ENCODE measurements around the gene PRR5L. TPM values are rescaled to one million over a fixed set of nuclear protein-coding genes. Genes with fewer than 3 reads are reported as not detected.

The PRR5L gene
- total RNA-seq, 1 donor from 2014 or later = 14.7 TPM

GRCh38 chr11:36388071-36388470 lies 92.0 kb downstream of the PRR5L start:
- Histone ChIP-seq H4K20me1 (ENCODE audit: low read depth) (peaks cover 11% of the 10 kb centered on the region), H3K4me1 (peaks cover 14% of the 10 kb centered on the region), H3K4me2 (no peak overlapping the region), H3K4me3 (no peak overlapping the region), H3K36me3 (no peaks in the 10 kb centered on the region), H3F3A (ENCODE audit: low read depth) (no peaks in the 10 kb centered on the region), H3K9me3 (ENCODE audit: low read depth) (no peaks in the 10 kb centered on the region), H3K79me2 (ENCODE audit: low read depth) (no peaks in the 10 kb centered on the region), H2AFZ (replicated peaks) (no peak overlapping the region), H3K27me3 (no peaks in the 10 kb centered on the region), H3K27ac (no peak overlapping the region), H3K9ac (no peak overlapping the region)
- H3K4me1 Mint-ChIP-seq = peaks cover 55% of the 10 kb centered on the region
- H3K36me3 Mint-ChIP-seq = peaks cover 18% of the 10 kb centered on the region
- peaks cover 4% of the 10 kb centered on the region for H3K27me3 Mint-ChIP-seq (ENCODE audit: insufficient read depth, low read depth)
- H3K9me3 Mint-ChIP-seq = peaks cover 5% of the 10 kb centered on the region
- H3K27ac Mint-ChIP-seq = no peak overlapping the region
- TF ChIP-seq EZH2phosphoT487 (IDR thresholded peaks at IDR 0.05) (no peak), EZH2 (IDR thresholded peaks at IDR 0.05) (no peak), CTCF (IDR thresholded peaks at IDR 0.05) (no peak)
- DNase-seq (ENCODE audit: low spot score) = no peak
- H3K4me3 Mint-ChIP-seq = no peak overlapping the region

DNA sequence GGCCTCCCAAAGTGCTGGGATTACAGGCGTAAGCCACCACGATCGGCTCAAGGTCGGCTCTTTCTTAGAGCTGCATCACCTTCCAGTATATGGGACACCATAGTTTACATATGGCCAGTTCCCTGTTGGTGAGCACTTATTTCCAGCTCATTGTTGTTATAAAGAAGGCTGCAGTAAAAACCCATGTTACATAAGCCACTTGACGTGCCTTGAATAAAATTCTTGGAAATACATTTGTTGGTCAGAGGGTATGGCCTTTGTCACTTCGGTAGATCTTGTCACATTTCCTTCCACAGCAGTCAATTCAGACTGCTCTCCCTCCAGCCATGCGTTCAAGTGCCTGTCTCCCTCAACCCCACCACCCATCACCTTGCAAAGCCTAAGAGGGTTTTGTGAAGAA lies 92.9 kb downstream of the PRR5L start:
- no peak for TF ChIP-seq EZH2 (IDR thresholded peaks at IDR 0.05)
- TF ChIP-seq CTCF (IDR thresholded peaks at IDR 0.05) = no peak
- TF ChIP-seq EZH2phosphoT487 (IDR thresholded peaks at IDR 0.05) = no peak
- Histone ChIP-seq H3K9ac (no peak overlapping the region), H3K27me3 (no peaks in the 10 kb centered on the region), H3K9me3 (ENCODE audit: low read depth) (no peaks in the 10 kb centered on the region), H3K4me2 (no peak overlapping the region), H3K27ac (no peak overlapping the region), H2AFZ (replicated peaks) (no peak overlapping the region), H3K4me3 (no peak overlapping the region), H3K36me3 (no peaks in the 10 kb centered on the region), H3K79me2 (ENCODE audit: low read depth) (no peaks in the 10 kb centered on the region), H3F3A (ENCODE audit: low read depth) (no peaks in the 10 kb centered on the region), H3K4me1 (peaks cover 14% of the 10 kb centered on the region), H4K20me1 (ENCODE audit: low read depth) (peaks cover 11% of the 10 kb centered on the region)
- peaks cover 55% of the 10 kb centered on the region for H3K4me1 Mint-ChIP-seq
- H3K4me3 Mint-ChIP-seq = no peak overlapping the region
- peaks cover 4% of the 10 kb centered on the region for H3K27me3 Mint-ChIP-seq (ENCODE audit: insufficient read depth, low read depth)
- no peak overlapping the region for H3K27ac Mint-ChIP-seq
- H3K36me3 Mint-ChIP-seq = peaks cover 22% of the 10 kb centered on the region
- DNase-seq (ENCODE audit: low spot score) = no peak
- H3K9me3 Mint-ChIP-seq = peaks cover 5% of the 10 kb centered on the region

DNA sequence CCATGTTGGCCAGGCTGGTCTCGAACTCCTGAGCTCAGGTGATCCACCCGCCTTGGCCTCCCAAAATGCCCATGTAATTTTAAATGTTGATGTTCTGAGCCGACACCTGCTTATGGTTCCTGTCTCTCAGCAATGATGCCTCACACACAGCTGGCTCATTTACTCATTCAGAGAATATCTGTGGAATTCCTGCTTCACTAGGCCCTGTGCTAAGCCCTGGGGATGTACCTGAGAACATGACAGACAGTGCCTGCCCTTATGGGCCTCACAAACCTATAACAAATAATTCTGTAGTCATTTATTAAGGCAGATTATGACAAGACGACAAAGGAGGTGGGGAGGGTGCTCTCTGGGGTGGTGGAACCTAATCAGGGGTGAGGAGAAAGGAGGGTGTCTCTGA lies 93.7 kb downstream of the PRR5L start:
- Histone ChIP-seq H3K9me3 (ENCODE audit: low read depth) (no peaks in the 10 kb centered on the region), H3K4me2 (no peak overlapping the region), H3K4me1 (peaks cover 14% of the 10 kb centered on the region), H3K36me3 (no peaks in the 10 kb centered on the region), H3K27ac (no peak overlapping the region), H3K9ac (no peak overlapping the region), H3K4me3 (no peak overlapping the region), H3K79me2 (ENCODE audit: low read depth) (no peaks in the 10 kb centered on the region), H3K27me3 (no peaks in the 10 kb centered on the region), H4K20me1 (ENCODE audit: low read depth) (peaks cover 11% of the 10 kb centered on the region), H2AFZ (replicated peaks) (no peak overlapping the region), H3F3A (ENCODE audit: low read depth) (no peaks in the 10 kb centered on the region)
- no peak overlapping the region for H3K4me3 Mint-ChIP-seq
- peaks cover 30% of the 10 kb centered on the region for H3K36me3 Mint-ChIP-seq
- peaks cover 5% of the 10 kb centered on the region for H3K9me3 Mint-ChIP-seq
- H3K27ac Mint-ChIP-seq = no peak overlapping the region
- peaks cover 48% of the 10 kb centered on the region for H3K4me1 Mint-ChIP-seq
- no peak for DNase-seq (ENCODE audit: low spot score)
- H3K27me3 Mint-ChIP-seq (ENCODE audit: insufficient read depth, low read depth) = peaks cover 4% of the 10 kb centered on the region
- TF ChIP-seq EZH2 (IDR thresholded peaks at IDR 0.05) = no peak

DNA sequence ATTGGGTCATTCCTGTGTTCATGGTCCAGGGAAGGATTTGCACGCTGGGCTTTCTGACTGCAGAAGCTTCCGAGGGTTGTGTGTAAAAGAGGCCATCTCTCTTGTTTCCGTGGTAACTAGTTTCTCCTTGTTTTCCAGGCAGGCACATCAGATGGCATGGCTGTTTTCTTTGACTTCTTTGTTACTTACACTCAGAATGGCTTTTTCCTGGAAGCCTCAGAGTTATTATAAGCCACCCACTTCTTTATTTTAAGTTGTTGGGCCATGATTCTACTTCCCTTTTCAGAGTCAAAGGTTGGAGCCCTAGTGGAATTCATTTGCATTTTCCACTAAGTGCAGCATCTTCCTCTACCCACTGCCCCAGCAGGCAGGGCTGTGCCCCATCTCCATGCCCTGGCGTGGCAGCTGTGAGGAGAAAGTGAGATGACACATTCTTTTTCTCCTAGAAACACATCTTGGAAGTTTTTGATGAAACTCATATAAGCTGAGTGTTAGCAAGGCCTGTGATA lies 94.9 kb downstream of the PRR5L start:
- H2AFZ ChIP-seq (replicated peaks) = no peak overlapping the region
- no peaks in the 10 kb centered on the region for H3K9me3 ChIP-seq (ENCODE audit: low read depth)
- no peak overlapping the region for H3K4me2 ChIP-seq
- Mint-ChIP-seq H3K36me3 (peaks cover 31% of the 10 kb centered on the region), H3K27me3 (ENCODE audit: insufficient read depth, low read depth) (peaks cover 4% of the 10 kb centered on the region), H3K9me3 (peaks cover 5% of the 10 kb centered on the region), H3K27ac (peak overlapping the region; percentile 78), H3K4me1 (peaks cover 36% of the 10 kb centered on the region), H3K4me3 (no peak overlapping the region)
- H4K20me1 ChIP-seq (ENCODE audit: low read depth) = peaks cover 6% of the 10 kb centered on the region
- H3K27ac ChIP-seq = no peak overlapping the region
- H3K4me3 ChIP-seq = no peak overlapping the region
- no peak for DNase-seq (ENCODE audit: low spot score)
- no peaks in the 10 kb centered on the region for H3K27me3 ChIP-seq
- TF ChIP-seq EZH2phosphoT487 (IDR thresholded peaks at IDR 0.05) = no peak
- no peak for TF ChIP-seq CTCF (IDR thresholded peaks at IDR 0.05)
- no peak for TF ChIP-seq EZH2 (IDR thresholded peaks at IDR 0.05)
- no peaks in the 10 kb centered on the region for H3K79me2 ChIP-seq (ENCODE audit: low read depth)
- H3K9ac ChIP-seq = no peak overlapping the region
- no peaks in the 10 kb centered on the region for H3F3A ChIP-seq (ENCODE audit: low read depth)
- H3K36me3 ChIP-seq = no peaks in the 10 kb centered on the region
- peaks cover 8% of the 10 kb centered on the region for H3K4me1 ChIP-seq

Data from neural progenitor cell (in vitro differentiated cells).